Tibial artery (tissue), 4 donors: ENCODE results near the gene THADA.

ENCODE experiments used
- DNase-seq, 2 donors: peaks; one replicate each; pipeline ENCODE4 v3.0.0-alpha.2; 2019
- H3K27ac ChIP-seq, 2 donors: fragments of 200-600 bp; sonication (generic) in 1 of 2; 1 replicate in 1 of 2; 2 replicates in 1 of 2; pipeline ENCODE4 v1.5.1; 2018 to 2019; ENCODE audit warnings: mild to moderate bottlenecking in 1 of 2
- H3K27me3 ChIP-seq, 2 donors: fragments of 200-600 bp; sonication (generic) in 1 of 2; one replicate each; pipeline versions ENCODE4 v1.5.1 to v1.6.0; 2016 to 2019
- H3K36me3 ChIP-seq, 3 donors: fragments of 200-600 bp; sonication (generic) in 2 of 3; one replicate each; pipeline ENCODE4 v1.5.1; 2016 to 2019; ENCODE audit warnings: mild to moderate bottlenecking in 2 of 3
- H3K4me1 ChIP-seq, 4 donors: fragments of 200-600 bp; sonication (generic) in 2 of 4; 1 replicate in 3 of 4; 2 replicates in 1 of 4; pipeline ENCODE4 v1.5.1; 2016 to 2019
- H3K4me3 ChIP-seq, 2 donors: fragments of 200-600 bp; sonication (generic) in 1 of 2; 1 replicate in 1 of 2; 2 replicates in 1 of 2; pipeline ENCODE4 v1.5.1; 2018 to 2019; ENCODE audit warnings: mild to moderate bottlenecking in 2 of 2
- H3K9me3 ChIP-seq, 3 donors: fragments of 200-600 bp; sonication (generic) in 1 of 3; one replicate each; pipeline ENCODE4 v1.5.1; 2016 to 2019
- CTCF ChIP-seq, 2 experiments: fragments of 200-600 bp in 1 of 2; fragments of 450-650 bp in 1 of 2; IDR thresholded peaks; one replicate each; pipeline ENCODE4 v1.5.1; 2017 to 2019; ENCODE audit warnings: antibody characterized with exemption in 2 of 2, mild to moderate bottlenecking in 1 of 2, moderate library complexity in 1 of 2
- intact Hi-C: fragments of 100-400 bp; cut with DNase I; formaldehyde crosslinking; loops from one replicate; pipeline ENCODE4 v1.15.0; 2023; ENCODE audit warnings: low total_unique reads

THADA gene

GRCh38 chr2:43420389-43420801 lies 175.4 kb downstream of the THADA start:
- H3K9me3 ChIP-seq: no peaks in the 10 kb centered on the region
- H3K4me3 ChIP-seq: no peak overlapping the region
- no peak for DNase-seq
- H3K27ac ChIP-seq: no peak overlapping the region
- H3K36me3 ChIP-seq: no peaks in the 10 kb centered on the region
- H3K4me1 ChIP-seq: peaks cover 0 to 68% (median 41%) of the 10 kb centered on the region in 4 donors
- H3K27me3 ChIP-seq: no peaks in the 10 kb centered on the region
- no peak for TF ChIP-seq CTCF (IDR thresholded peaks at IDR 0.05)
- intact Hi-C loops: no loop called here

GRCh38 chr2:43419876-43420275 lies 176.0 kb downstream of the THADA start:
- intact Hi-C loops: no loop called here
- peaks cover 0 to 68% (median 41%) of the 10 kb centered on the region in 4 donors for H3K4me1 ChIP-seq
- H3K4me3 ChIP-seq: no peak overlapping the region
- H3K27me3 ChIP-seq: no peaks in the 10 kb centered on the region
- no peak overlapping the region for H3K27ac ChIP-seq
- TF ChIP-seq CTCF (IDR thresholded peaks at IDR 0.05): no peak
- H3K36me3 ChIP-seq: no peaks in the 10 kb centered on the region
- no peaks in the 10 kb centered on the region for H3K9me3 ChIP-seq
- DNase-seq: no peak

- Histone ChIP-seq H3K27me3 (no peaks in the 10 kb centered on the region), H3K4me3 (no peak overlapping the region), H3K27ac (no peak overlapping the region), H3K36me3 (no peaks in the 10 kb centered on the region), H3K9me3 (no peaks in the 10 kb centered on the region), H3K4me1 (peaks cover 0 to 68% (median 41%) of the 10 kb centered on the region in 4 donors)
- TF ChIP-seq CTCF (IDR thresholded peaks at IDR 0.05): no peak
- intact Hi-C loops: no loop called here
- no peak for DNase-seq
These were observed 176.6 kb downstream of the THADA start for GRCh38 chr2:43419243-43419642.

- H3K4me1 ChIP-seq: peaks cover 0 to 68% (median 43%) of the 10 kb centered on the region in 4 donors
- H3K4me3 ChIP-seq: no peak overlapping the region
- no peaks in the 10 kb centered on the region for H3K9me3 ChIP-seq
- no peaks in the 10 kb centered on the region for H3K27me3 ChIP-seq
- no peak for TF ChIP-seq CTCF (IDR thresholded peaks at IDR 0.05)
- no peaks in the 10 kb centered on the region for H3K36me3 ChIP-seq
- intact Hi-C loops: no loop called here
- DNase-seq: no peak
- no peak overlapping the region for H3K27ac ChIP-seq
These were observed 177.2 kb downstream of the THADA start for GRCh38 chr2:43418680-43419079.

GRCh38 chr2:43417300-43417699 lies 178.5 kb downstream of the THADA start:
- Histone ChIP-seq H3K36me3 (no peaks in the 10 kb centered on the region), H3K9me3 (no peaks in the 10 kb centered on the region), H3K27me3 (no peaks in the 10 kb centered on the region), H3K4me1 (peaks cover 0 to 79% (median 48%) of the 10 kb centered on the region in 4 donors), H3K4me3 (no peak overlapping the region), H3K27ac (no peak overlapping the region)
- no peak for DNase-seq
- intact Hi-C loops: no loop called here
- no peak for TF ChIP-seq CTCF (IDR thresholded peaks at IDR 0.05)

GRCh38 chr2:43415592-43415991 lies 180.2 kb downstream of the THADA start:
- peaks cover 0 to 88% (median 57%) of the 10 kb centered on the region in 4 donors for H3K4me1 ChIP-seq
- H3K4me3 ChIP-seq: no peak overlapping the region
- H3K27me3 ChIP-seq: no peaks in the 10 kb centered on the region
- no peak for DNase-seq
- TF ChIP-seq CTCF (IDR thresholded peaks at IDR 0.05): no peak
- no peaks in the 10 kb centered on the region for H3K9me3 ChIP-seq
- H3K27ac ChIP-seq: peak overlapping the region; percentile 57 to 60
- intact Hi-C loops: no loop called here
- no peaks in the 10 kb centered on the region for H3K36me3 ChIP-seq
